Fibroblast of villous mesenchyme (primary cell): ENCODE results near the gene HSDL1. TPM values are rescaled to one million over a fixed set of nuclear protein-coding genes. Genes with fewer than 3 reads are reported as not detected.
A peak's percentile ranks its signal among the peaks of the same experiment; 100 is the strongest.
"Not testable (repeated sequence)": the region's sequence is repeated elsewhere in the genome, so short reads cannot be mapped to it uniquely, and the experiment has no call there.

Experiments
- DNase-seq: peaks from one replicate; pipeline ENCODE4 v3.0.0-alpha.2; 2010; ENCODE audit warnings: low read depth
- H3K4me3 ChIP-seq: 2 replicates; pipeline ENCODE4 v1.5.1; 2011; ENCODE audit warnings: low read depth, mild to moderate bottlenecking, low read length
- CTCF ChIP-seq: IDR thresholded peaks from 2 replicates; pipeline ENCODE4 v1.5.1; 2012; ENCODE audit warnings: low read depth, mild to moderate bottlenecking, low read length; ENCODE audit not compliant: insufficient read depth
- total RNA-seq: library from RNA; depleted of rRNA; stranded (reverse); fragments of >200 nt; gene quantifications from 2 replicates; pipeline ENCODE4 v1.2.3, GENCODE V29; 2012

The HSDL1 gene
- total RNA-seq, 1 donor: 29.8 TPM

- DNase-seq: no peak
- no peak for TF ChIP-seq CTCF
- H3K4me3 ChIP-seq: no peak overlapping the region
Observed at GRCh38 chr16:84131117-84131516, 13.9 kb downstream of the HSDL1 start.

- DNase-seq: no peak
- H3K4me3 ChIP-seq: no peak overlapping the region
- TF ChIP-seq CTCF: no peak
Observed at GRCh38 chr16:84124257-84125073, 20.5 kb downstream of the HSDL1 start.

- no peak for DNase-seq
- no peak overlapping the region for H3K4me3 ChIP-seq
- TF ChIP-seq CTCF: no peak
Observed at GRCh38 chr16:84121007-84121406, 24.0 kb downstream of the HSDL1 start.

- no peak overlapping the region for H3K4me3 ChIP-seq
- no peak for DNase-seq
- no peak for TF ChIP-seq CTCF
Observed at GRCh38 chr16:84120023-84120422, 25.0 kb downstream of the HSDL1 start.

- DNase-seq: no peak
- TF ChIP-seq CTCF: no peak
- no peak overlapping the region for H3K4me3 ChIP-seq
Observed at GRCh38 chr16:84119368-84119767, 25.6 kb downstream of the HSDL1 start.

GRCh38 chr16:84118315-84118714 lies 26.7 kb downstream of the HSDL1 start:
- not testable (repeated sequence) for DNase-seq

GRCh38 chr16:84117494-84117843 lies 27.5 kb downstream of the HSDL1 start:
- no peak for TF ChIP-seq CTCF
- peak; percentile 51 for DNase-seq
- H3K4me3 ChIP-seq: peak overlapping the region; percentile 98

More at GRCh38 chr16:84118315-84118714, 26.7 kb downstream of the HSDL1 start:
- not testable (repeated sequence) for H3K4me3 ChIP-seq
